ENCODE measurements around the gene MED9.

The MED9 gene

GRCh38 chr17:17538417-17539391 lies 61.9 kb downstream of the MED9 start:
- DNase-seq (ENCODE audit: low spot score) = no peak

GRCh38 chr17:17539591-17539990 lies 62.8 kb downstream of the MED9 start:
- no peak for DNase-seq (ENCODE audit: low spot score)

DNA sequence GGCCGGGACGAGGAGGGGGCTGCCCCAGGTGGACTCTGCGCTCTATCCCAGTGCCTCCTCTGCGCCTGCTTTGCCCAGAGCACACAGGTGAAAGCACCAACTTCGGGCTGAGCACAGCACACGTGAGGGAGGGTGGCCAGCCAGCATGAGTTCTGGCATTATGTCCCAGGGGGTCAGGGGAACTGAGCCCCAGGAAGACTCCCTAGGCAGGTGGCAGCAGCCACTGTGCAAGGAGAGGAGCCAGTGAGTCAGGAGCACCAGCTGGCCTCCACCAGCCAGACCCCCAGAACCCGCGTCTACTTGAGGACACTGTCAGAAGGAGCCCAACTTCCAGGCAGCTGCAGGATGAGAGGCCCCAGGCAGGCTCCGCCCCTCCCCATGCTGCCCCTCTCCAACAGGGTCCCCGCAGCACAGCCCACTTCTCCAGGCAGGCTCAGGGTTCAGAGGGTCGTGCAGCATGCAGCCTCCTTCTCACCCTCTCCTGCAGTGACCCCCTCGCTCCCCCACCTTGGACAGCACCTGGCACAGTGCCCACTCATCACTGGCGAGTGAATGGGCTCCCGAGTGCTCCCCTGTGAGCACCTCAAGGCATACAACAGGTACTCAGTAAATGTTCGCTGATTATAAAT lies 63.6 kb downstream of the MED9 start:
- DNase-seq (ENCODE audit: low spot score) = no peak

DNA sequence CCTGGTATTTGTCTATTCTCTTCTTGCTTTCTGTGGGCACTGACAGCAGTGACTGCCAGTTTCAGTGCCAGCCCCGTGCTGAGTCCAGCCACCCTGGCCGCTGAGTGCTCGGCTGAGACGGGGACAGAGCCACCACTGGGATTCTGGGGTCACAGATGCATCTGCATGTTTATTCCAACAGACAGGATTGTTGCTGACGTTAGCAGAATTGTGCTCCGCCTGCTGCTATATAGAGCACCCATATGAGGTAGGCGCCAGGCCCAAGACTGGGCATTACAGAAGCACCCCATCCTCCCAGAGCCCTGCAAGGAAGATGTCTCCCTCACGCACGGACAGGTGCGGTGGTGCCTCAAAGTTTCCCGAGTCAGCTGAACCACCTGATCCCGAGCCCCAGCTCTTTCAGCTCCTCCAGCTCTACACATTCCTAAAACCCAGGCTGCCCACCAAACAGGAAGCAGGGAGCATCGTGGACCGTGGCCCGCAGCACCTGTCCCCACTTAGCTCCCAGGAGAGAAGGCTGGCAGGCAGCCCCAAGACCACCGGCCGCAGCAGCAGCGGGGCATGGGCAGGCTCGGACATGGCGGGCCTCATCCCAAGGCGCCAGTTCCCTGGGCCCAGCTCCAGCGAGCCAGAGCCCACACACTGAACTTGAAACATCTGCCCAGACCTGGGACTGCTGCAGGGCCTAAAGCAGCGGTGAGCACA lies 64.3 kb downstream of the MED9 start:
- DNase-seq (ENCODE audit: low spot score) = no peak

- no peak for DNase-seq (ENCODE audit: low spot score)
Measured at GRCh38 chr17:17541640-17542001, 64.8 kb downstream of the MED9 start.
